MM.1S (cell line): ENCODE measurements around the gene ENPP5.

Source experiments
- DNase-seq: peaks from one replicate; pipeline ENCODE4 v3.0.0-alpha.2; 2015
- H2AFZ ChIP-seq: fragments of 300-600 bp; sonication (generic); 2 replicates; pipeline ENCODE4 v1.6.0; 2016; ENCODE audit warnings: antibody characterized with exemption, low read length
- H3F3A ChIP-seq: fragments of 300-600 bp; sonication (generic); 2 replicates; pipeline ENCODE4 v1.6.1; 2016; ENCODE audit warnings: mild to moderate bottlenecking, antibody characterized with exemption, low read length, moderate library complexity, mixed read lengths; ENCODE audit not compliant: insufficient read depth
- H3K27ac ChIP-seq: fragments of 300-600 bp; sonication (generic); 2 replicates; pipeline ENCODE4 v1.5.1; 2016; ENCODE audit warnings: mild to moderate bottlenecking, low read length
- H3K27me3 ChIP-seq: fragments of 300-600 bp; sonication (generic); replicated peaks from 2 replicates; pipeline ENCODE4 v1.6.0; 2016; ENCODE audit warnings: low read length; ENCODE audit not compliant: insufficient read depth
- H3K36me3 ChIP-seq: fragments of 300-600 bp; sonication (generic); replicated peaks from 2 replicates; pipeline ENCODE4 v1.6.1; 2016; ENCODE audit warnings: mild to moderate bottlenecking, low read length, mixed read lengths; ENCODE audit not compliant: insufficient read depth
- H3K4me1 ChIP-seq: fragments of 300-600 bp; sonication (generic); 2 replicates; pipeline ENCODE4 v1.6.1; 2016; ENCODE audit warnings: low read length, mixed read lengths
- H3K4me2 ChIP-seq: fragments of 300-600 bp; sonication (generic); 2 replicates; pipeline ENCODE4 v1.6.0; 2016; ENCODE audit warnings: low read depth, low read length
- H3K4me3 ChIP-seq: fragments of 300-600 bp; sonication (generic); 2 replicates; pipeline ENCODE4 v1.5.1; 2016; ENCODE audit warnings: low read length, mixed read lengths
- H3K79me2 ChIP-seq: fragments of 300-600 bp; sonication (generic); 2 replicates; pipeline ENCODE4 v1.6.1; 2016; ENCODE audit warnings: mixed run types, low read length, mixed read lengths
- H3K9ac ChIP-seq: fragments of 300-600 bp; sonication (generic); 2 replicates; pipeline ENCODE4 v1.6.1; 2016; ENCODE audit warnings: low read length, mixed read lengths
- H3K9me2 ChIP-seq: fragments of 300-600 bp; sonication (generic); replicated peaks from 2 replicates; pipeline ENCODE4 v1.6.1; 2016; ENCODE audit warnings: mild to moderate bottlenecking, low read length, mixed read lengths; ENCODE audit not compliant: insufficient read depth
- H3K9me3 ChIP-seq: fragments of 300-600 bp; sonication (generic); replicated peaks from 2 replicates; pipeline ENCODE4 v1.6.1; 2016; ENCODE audit warnings: mild to moderate bottlenecking, low read length, mixed read lengths; ENCODE audit not compliant: insufficient read depth
- H4K20me1 ChIP-seq: fragments of 300-600 bp; sonication (generic); 2 replicates; pipeline ENCODE4 v1.6.1; 2016; ENCODE audit warnings: mild to moderate bottlenecking, low read length, moderate library complexity, mixed read lengths; ENCODE audit not compliant: insufficient read depth
- EZH2 ChIP-seq: fragments of 300-600 bp; sonication (generic); optimal IDR thresholded peaks from 2 replicates; pipeline ENCODE3; 2017; ENCODE audit warnings: low read depth, mild to moderate bottlenecking, antibody characterized with exemption, low read length, mixed read lengths
- EZH2phosphoT487 ChIP-seq: fragments of 300-600 bp; sonication (generic); IDR thresholded peaks from 2 replicates; pipeline ENCODE4 v1.6.1; 2018; ENCODE audit warnings: antibody characterized with exemption, low read length
- TF ChIP-seq, protein P1 (sequence below): fragments of 300-600 bp; sonication (generic); IDR thresholded peaks from 2 replicates; pipeline ENCODE4 v1.5.1; 2016; ENCODE audit warnings: antibody characterized with exemption, low read length, mixed read lengths

The ENPP5 gene

DNA sequence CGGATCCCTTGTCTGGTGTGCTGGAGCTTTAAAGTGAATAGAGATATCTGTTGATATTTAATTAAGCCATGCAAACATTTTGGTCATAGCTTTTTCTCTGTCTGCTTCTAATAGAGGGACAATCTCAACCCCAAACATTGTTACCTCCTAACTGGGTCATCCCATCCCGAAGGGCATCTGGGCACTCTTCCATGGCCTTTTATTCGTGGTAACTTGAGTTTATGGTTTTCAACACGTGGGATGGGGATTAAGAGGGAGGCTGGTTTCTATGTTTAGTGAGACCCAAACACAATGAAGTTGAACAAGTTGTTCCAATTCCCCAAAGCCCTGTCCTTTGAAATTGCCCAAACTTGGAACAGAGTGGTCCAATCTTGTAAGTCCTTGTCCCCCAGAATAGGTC lies 1.4 kb upstream of the ENPP5 start:
- Histone ChIP-seq H3K27me3 (peaks cover 43% of the 10 kb centered on the region), H3K9me2 (no peaks in the 10 kb centered on the region), H3K9me3 (no peaks in the 10 kb centered on the region), H3K79me2 (no peaks in the 10 kb centered on the region), H3K27ac (no peak overlapping the region), H3K36me3 (no peaks in the 10 kb centered on the region), H3K9ac (no peak overlapping the region), H4K20me1 (no peaks in the 10 kb centered on the region), H3K4me2 (no peak overlapping the region), H3K4me3 (no peak overlapping the region), H2AFZ (no peak overlapping the region), H3K4me1 (peaks cover 19% of the 10 kb centered on the region), H3F3A (peaks cover 15% of the 10 kb centered on the region)
- DNase-seq: no peak
- TF ChIP-seq, protein P1, sequence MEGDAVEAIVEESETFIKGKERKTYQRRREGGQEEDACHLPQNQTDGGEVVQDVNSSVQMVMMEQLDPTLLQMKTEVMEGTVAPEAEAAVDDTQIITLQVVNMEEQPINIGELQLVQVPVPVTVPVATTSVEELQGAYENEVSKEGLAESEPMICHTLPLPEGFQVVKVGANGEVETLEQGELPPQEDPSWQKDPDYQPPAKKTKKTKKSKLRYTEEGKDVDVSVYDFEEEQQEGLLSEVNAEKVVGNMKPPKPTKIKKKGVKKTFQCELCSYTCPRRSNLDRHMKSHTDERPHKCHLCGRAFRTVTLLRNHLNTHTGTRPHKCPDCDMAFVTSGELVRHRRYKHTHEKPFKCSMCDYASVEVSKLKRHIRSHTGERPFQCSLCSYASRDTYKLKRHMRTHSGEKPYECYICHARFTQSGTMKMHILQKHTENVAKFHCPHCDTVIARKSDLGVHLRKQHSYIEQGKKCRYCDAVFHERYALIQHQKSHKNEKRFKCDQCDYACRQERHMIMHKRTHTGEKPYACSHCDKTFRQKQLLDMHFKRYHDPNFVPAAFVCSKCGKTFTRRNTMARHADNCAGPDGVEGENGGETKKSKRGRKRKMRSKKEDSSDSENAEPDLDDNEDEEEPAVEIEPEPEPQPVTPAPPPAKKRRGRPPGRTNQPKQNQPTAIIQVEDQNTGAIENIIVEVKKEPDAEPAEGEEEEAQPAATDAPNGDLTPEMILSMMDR: no peak
- no peak for TF ChIP-seq EZH2
- TF ChIP-seq EZH2phosphoT487: no peak

- TF ChIP-seq EZH2phosphoT487 (no peak), EZH2 (no peak)
- TF ChIP-seq, protein P1: no peak
- H3K27me3 ChIP-seq: no peaks in the 10 kb centered on the region
Observed at GRCh38 chr6:46160102-46160501, 10.7 kb downstream of the ENPP5 start.

GRCh38 chr6:46159229-46159628 lies 11.6 kb downstream of the ENPP5 start:
- Histone ChIP-seq H3K4me3 (no peak overlapping the region), H3K79me2 (no peaks in the 10 kb centered on the region), H3K27me3 (no peaks in the 10 kb centered on the region), H2AFZ (no peak overlapping the region), H3K9me2 (no peaks in the 10 kb centered on the region), H3K36me3 (no peaks in the 10 kb centered on the region), H3K9me3 (no peaks in the 10 kb centered on the region), H3K27ac (no peak overlapping the region), H3K4me2 (no peak overlapping the region), H3K4me1 (no peaks in the 10 kb centered on the region), H3K9ac (no peak overlapping the region), H3F3A (no peaks in the 10 kb centered on the region), H4K20me1 (no peaks in the 10 kb centered on the region)
- no peak for DNase-seq
- TF ChIP-seq EZH2phosphoT487 (no peak), EZH2 (no peak)
- TF ChIP-seq, protein P1: no peak

More at GRCh38 chr6:46160102-46160501, 10.7 kb downstream of the ENPP5 start:
- no peak overlapping the region for H3K4me3 ChIP-seq
- no peak overlapping the region for H2AFZ ChIP-seq
- no peaks in the 10 kb centered on the region for H3K36me3 ChIP-seq
- no peaks in the 10 kb centered on the region for H4K20me1 ChIP-seq
- H3F3A ChIP-seq: no peaks in the 10 kb centered on the region
- H3K27ac ChIP-seq: no peak overlapping the region
- H3K9me2 ChIP-seq: no peaks in the 10 kb centered on the region
- no peak overlapping the region for H3K9ac ChIP-seq
- no peaks in the 10 kb centered on the region for H3K4me1 ChIP-seq
- H3K79me2 ChIP-seq: no peaks in the 10 kb centered on the region
- no peaks in the 10 kb centered on the region for H3K9me3 ChIP-seq
- no peak for DNase-seq
- H3K4me2 ChIP-seq: no peak overlapping the region
